Mucosa of gallbladder (tissue), 1 donor: ENCODE results near the gene HSD17B2. TPM values are rescaled to one million over a fixed set of nuclear protein-coding genes. Genes with fewer than 3 reads are reported as not detected.

ENCODE experiments used
- DNase-seq: peaks from one replicate; pipeline ENCODE4 v3.0.0-alpha.2; 2020; ENCODE audit warnings: low spot score
- total RNA-seq: library from RNA; stranded (reverse); gene quantifications from one replicate; pipeline ENCODE4 v1.2.1, GENCODE V29; 2021
- donor health status: DM: no; HTN: no; CAD: no.

HSD17B2 gene
- total RNA-seq, 1 donor from 2014 or later: 114 TPM

DNA sequence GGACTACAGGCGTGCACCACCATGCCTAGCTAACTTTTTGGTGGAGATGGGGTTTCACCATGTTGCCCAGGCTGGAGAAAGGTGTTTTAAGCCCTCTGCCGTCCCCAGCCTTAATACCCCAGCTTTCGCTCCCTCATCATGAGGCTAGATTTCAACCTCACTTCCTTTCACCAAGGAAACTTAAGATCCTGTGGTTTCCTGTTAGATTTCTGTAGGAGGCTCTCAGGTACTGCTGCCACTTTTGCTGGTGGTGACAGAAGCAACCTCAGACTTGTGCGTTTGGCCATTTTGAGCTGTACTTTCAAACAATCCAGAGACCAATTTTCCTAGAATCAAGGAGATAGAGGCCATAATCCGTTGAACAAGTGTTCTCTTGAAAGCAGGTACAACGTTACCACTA, 98.7 kb downstream of the HSD17B2 start:
- no peak for DNase-seq

DNA sequence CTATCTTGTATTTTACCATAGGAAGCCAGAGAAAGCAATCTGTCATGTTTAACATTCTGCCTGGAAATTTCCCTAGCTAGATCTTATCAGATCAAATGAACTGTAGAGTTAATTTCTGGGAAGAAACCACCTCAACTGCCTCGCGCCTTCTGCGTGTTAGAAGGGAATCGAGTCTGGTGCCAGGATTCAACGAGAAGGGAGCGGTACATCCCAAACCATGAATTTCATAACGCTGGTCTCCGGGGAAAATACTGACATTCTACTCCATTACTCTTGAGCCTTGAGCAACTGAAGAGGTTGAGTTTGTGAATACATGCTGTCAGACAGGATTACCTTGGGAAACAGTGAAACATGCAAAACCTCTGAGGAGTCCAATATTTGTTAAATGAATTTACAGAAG, 99.8 kb downstream of the HSD17B2 start:
- no peak for DNase-seq

DNA sequence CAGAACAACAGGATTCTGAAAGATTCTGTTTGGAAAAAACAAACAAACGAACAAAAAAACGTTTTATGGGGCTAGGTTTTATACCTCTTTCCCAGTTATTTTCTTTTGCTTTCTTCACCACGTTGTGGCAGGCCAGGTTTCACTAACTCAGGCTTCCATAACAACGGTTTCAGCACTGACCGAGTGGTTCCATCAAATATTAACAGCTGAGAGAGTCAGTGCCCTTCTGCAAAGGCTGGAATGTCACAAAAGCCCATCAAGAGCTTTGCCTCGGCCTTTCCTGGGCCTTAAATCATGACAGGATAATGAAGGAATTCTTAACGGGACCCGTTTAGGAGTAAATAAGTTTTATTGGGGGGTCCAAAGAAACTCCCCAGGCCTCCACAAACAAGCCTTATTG, 100.8 kb downstream of the HSD17B2 start:
- peak; percentile 12 for DNase-seq

DNA sequence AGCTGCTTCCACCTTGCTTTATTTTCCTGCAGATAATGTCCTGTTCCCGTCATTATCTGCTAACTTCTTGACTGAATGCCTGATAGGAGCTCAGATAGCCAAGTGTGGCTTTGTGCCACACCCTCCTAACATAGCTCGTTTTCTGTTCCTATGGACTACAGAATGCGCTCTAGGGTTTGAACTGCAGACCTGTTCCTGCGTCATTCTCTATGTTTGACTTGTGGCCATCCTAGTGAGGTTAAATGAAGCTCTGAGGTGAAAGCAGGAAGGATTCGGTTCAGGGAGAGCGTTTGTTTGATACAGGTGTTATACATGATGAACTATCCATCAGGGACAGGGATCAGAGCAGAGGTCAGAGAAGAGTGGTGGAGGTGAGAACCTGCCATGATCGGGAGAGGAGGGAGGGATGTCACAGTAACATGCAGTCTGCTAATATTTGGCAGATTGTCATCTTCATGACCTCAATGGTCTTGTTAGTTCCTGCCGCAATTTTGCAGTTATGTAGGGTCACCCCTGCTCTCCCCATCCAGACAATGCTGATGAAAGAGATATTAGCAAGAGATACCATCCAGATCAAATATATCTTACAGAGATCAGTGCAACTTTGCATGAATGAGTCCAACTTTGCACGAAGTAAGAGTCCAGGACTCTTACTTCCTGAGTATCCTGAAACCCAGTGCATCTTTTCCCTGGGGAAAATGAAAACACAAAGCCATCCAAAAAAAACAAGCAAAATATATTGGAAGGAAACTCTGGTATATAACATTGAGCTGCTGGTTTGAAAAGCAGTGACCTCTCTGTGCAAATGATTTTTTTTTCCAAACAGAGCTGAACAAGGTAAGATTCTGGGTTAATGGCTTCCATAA, 102.1 kb downstream of the HSD17B2 start:
- DNase-seq: no peak

DNA sequence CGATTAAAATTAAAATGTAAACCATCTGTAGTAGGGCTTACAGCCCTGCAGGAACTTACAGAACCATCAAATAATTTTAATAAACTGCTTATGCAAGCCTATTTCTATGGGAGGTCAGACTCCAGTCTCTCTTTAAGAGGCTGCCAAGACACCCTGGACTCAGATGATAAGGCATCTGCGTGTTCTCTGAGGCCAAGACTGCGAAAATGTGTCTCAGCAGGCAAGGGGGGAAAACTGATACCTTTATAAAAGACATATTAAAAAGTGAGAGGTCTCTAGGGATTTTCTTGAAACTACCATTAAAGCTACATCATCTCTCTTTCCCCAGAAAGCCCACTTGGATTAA, 102.7 kb downstream of the HSD17B2 start:
- DNase-seq: no peak

DNA sequence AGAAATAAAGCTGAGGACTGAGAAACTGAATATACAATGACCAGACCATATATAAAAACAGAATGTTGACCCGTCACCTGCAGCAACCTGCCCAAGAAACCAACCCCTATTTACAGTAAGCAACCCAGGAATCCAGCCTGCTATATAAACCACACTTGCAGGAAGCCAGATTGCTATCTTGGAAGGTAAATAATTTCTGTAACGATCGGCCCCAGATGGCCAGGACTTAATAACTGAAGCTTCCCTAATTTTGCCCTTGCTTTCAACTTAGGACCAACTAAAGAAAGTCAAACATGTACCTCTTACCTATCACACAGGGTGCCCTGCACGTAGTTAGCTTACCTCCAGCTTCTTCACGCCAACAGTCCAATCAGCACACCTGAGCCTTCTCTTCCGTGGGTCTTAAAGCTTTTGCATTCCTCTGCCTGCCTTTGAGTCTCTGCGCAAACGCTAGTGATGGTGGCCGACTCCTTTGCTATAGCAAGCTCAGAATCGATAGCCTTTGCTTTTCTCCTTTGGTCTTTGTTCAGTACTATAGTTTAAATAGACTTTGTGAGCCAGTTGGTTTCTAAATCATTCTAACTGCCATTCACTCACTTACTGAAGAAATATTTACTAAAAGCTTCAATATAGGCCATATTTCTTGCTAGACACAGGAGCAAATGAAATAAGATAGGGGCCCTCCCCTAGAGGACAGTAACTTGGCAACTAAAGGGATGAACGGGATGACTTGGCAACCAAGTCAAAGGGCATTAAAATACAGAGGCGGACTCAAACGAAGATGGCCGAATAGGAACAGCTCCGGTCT, 103.6 kb downstream of the HSD17B2 start:
- DNase-seq: peak; percentile 14

DNA sequence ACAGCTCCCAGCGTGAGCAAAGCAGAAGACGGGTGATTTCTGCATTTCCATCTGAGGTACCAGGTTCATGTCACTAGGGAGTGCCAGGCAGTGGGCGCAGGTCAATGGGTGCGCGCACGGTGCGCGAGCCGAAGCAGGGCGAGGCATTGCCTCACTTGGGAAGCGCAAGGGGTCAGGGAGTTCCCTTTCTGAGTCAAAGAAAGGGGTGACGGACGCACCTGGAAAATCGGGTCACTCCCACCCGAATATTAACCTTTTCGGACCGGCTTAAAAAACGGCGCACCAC, 104.2 kb downstream of the HSD17B2 start:
- DNase-seq: peak; percentile 12

DNA sequence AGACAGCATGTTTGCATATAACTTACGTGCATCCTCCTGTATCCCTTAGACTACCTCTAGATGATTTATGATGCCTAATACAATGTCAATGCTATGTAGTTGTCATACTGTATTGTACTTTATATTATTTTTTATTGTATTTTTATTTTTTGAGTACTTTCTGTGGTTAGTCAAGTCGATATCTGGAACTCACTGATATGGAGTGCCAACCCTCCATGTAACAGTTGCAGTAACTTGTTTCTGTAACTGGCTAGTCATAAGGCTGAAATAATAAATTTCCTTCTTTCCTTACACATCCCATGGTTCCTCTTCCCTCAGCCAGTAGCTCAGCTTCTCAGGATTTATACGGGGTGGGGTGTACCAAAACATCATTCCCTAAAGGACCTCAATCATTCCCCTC, 111.5 kb downstream of the HSD17B2 start:
- no peak for DNase-seq

DNA sequence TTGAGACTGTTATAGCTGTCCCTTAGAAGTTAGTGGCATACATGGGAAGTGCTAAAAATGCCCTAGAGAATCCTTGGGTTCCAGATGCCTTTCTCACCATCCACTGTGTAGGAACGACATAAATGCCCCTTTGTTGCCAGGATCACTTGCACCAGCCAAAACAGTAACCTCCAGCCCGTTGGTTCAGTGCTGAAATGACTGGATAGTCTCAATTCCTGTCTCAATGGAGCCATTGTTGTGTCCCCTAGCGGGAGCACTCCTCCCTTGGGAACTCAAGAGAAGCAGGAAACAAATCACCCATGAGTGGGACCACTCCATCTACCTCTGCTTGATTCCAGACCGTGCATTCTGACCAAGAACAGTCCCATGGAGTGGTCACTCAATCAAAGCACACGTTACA, 111.9 kb downstream of the HSD17B2 start:
- DNase-seq: no peak

DNA sequence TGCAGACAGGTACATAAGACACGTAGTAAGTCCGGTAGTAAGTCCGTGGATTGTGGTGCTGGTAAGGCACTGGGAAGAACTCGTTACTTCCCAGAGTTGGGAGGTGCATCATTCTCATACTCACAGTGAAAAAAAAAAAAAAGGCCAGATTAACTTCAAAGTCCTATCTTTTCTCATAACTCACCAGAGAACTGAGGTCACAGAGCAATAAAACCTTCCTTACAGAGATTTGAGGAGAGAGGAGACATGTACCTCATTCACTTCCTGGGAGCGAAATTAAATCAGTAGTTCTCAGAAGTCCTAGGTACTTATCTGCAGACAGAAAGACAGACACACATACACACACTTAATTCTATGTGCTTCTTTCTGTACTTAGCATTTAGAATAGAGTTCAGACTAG, 112.5 kb downstream of the HSD17B2 start:
- no peak for DNase-seq

Other genes with a start within 250 kb of the HSD17B2 start
- gene SDR42E1, start 23.8 kb upstream of the HSD17B2 start, total RNA-seq: 10.5 TPM
- gene MPHOSPH6, start 135.0 kb downstream of the HSD17B2 start, total RNA-seq: 14.4 TPM